CD4-positive, alpha-beta T cell treated with Interleukin-4 for 4 hours (primary cell): ENCODE data around the gene GYG1.
A peak's percentile ranks its signal among the peaks of the same experiment; 100 is the strongest.

ENCODE experiments used
- DNase-seq: peaks from one replicate; pipeline ENCODE4 v3.0.0-alpha.2; 2020

The GYG1 gene

GRCh38 chr3:149019580-149019979 is 28.2 kb downstream of the GYG1 start:
- no peak for DNase-seq

GRCh38 chr3:149020196-149020838 is 29.0 kb downstream of the GYG1 start:
- no peak for DNase-seq

GRCh38 chr3:149020839-149021252 is 29.5 kb downstream of the GYG1 start:
- no peak for DNase-seq

- no peak for DNase-seq
Measured at GRCh38 chr3:149021830-149022229, 30.5 kb downstream of the GYG1 start.

- no peak for DNase-seq
Measured at GRCh38 chr3:149023951-149024350, 32.6 kb downstream of the GYG1 start.

GRCh38 chr3:149026718-149027117 is 35.4 kb downstream of the GYG1 start:
- DNase-seq: no peak

- no peak for DNase-seq
Measured at GRCh38 chr3:149031096-149031495, 39.8 kb downstream of the GYG1 start.

- no peak for DNase-seq
Measured at GRCh38 chr3:149037684-149038083, 46.3 kb downstream of the GYG1 start.

GRCh38 chr3:149038322-149038721 is 47.0 kb downstream of the GYG1 start:
- DNase-seq: no peak

GRCh38 chr3:149042789-149043386 is 51.5 kb downstream of the GYG1 start:
- peak; percentile 5 for DNase-seq

- DNase-seq: no peak
Measured at GRCh38 chr3:149044339-149045083, 53.2 kb downstream of the GYG1 start.

GRCh38 chr3:149055575-149055974 is 64.2 kb downstream of the GYG1 start:
- DNase-seq: no peak

GRCh38 chr3:149058198-149058597 is 66.9 kb downstream of the GYG1 start:
- DNase-seq: no peak

GRCh38 chr3:149058602-149059001 is 67.3 kb downstream of the GYG1 start:
- no peak for DNase-seq

GRCh38 chr3:149061776-149062175 is 70.4 kb downstream of the GYG1 start:
- no peak for DNase-seq

- no peak for DNase-seq
Measured at GRCh38 chr3:149067883-149068282, 76.5 kb downstream of the GYG1 start.
